NB4 (cell line): Measurements from ENCODE around the gene KDR.

Experiments used
- DNase-seq: peaks from one replicate; pipeline ENCODE4 v3.0.0; 2010; ENCODE audit warnings: low read depth
- H3K4me3 ChIP-seq: one replicate; pipeline ENCODE4 v1.5.1; 2011; ENCODE audit warnings: mild to moderate bottlenecking, low read depth, low read length, moderate library complexity
- CTCF ChIP-seq: IDR thresholded peaks from one replicate; pipeline ENCODE4 v1.5.1; 2012; ENCODE audit warnings: low read depth, low read length
- MAX ChIP-seq: IDR thresholded peaks from 2 replicates; pipeline ENCODE4 v1.6.1; 2011; ENCODE audit warnings: low read depth, low read length
- MYC ChIP-seq: IDR thresholded peaks from 2 replicates; pipeline ENCODE4 v1.6.1; 2011; ENCODE audit warnings: low read depth, low read length
- POLR2A ChIP-seq: IDR thresholded peaks from 2 replicates; pipeline ENCODE4 v1.6.1; 2011; ENCODE audit warnings: mild to moderate bottlenecking; ENCODE audit not compliant: insufficient read length; ENCODE audit errors: extremely low read depth

The KDR gene

GRCh38 chr4:55161739-55162138 lies 36.3 kb upstream of the KDR start:
- no peak for DNase-seq
- TF ChIP-seq MAX (no peak), CTCF (no peak), MYC (no peak), POLR2A (no peak)

GRCh38 chr4:55159851-55160250 lies 34.5 kb upstream of the KDR start:
- TF ChIP-seq POLR2A (no peak), CTCF (no peak), MAX (no peak), MYC (no peak)
- no peak overlapping the region for H3K4me3 ChIP-seq
- no peak for DNase-seq

More at GRCh38 chr4:55161739-55162138, 36.3 kb upstream of the KDR start:
- H3K4me3 ChIP-seq, result no peak overlapping the region

GRCh38 chr4:55158957-55159356 lies 33.6 kb upstream of the KDR start:
- DNase-seq, result no peak
- H3K4me3 ChIP-seq, result no peak overlapping the region
- TF ChIP-seq POLR2A (no peak), MAX (no peak), MYC (no peak), CTCF (no peak)

- no peak for DNase-seq
- no peak overlapping the region for H3K4me3 ChIP-seq
- TF ChIP-seq MAX (no peak), POLR2A (no peak), MYC (no peak), CTCF (no peak)
These were observed 32.3 kb upstream of the KDR start for GRCh38 chr4:55157559-55158277.

- no peak for DNase-seq
- no peak for TF ChIP-seq POLR2A
- TF ChIP-seq MYC, result no peak
- no peak for TF ChIP-seq MAX
- TF ChIP-seq CTCF, result no peak
- no peak overlapping the region for H3K4me3 ChIP-seq
These were observed 29.5 kb upstream of the KDR start for GRCh38 chr4:55154933-55155332.
